PC-3 (cell line): Measurements from ENCODE around the gene IPMK.

ENCODE experiments used
- EZH2 ChIP-seq: fragments of 300-600 bp; sonication (generic); IDR thresholded peaks from one replicate; pipeline ENCODE4 v1.6.1; 2017; ENCODE audit warnings: antibody characterized with exemption, mild to moderate bottlenecking, low read length; ENCODE audit not compliant: unreplicated experiment
- EZH2phosphoT487 ChIP-seq: fragments of 300-600 bp; sonication (generic); IDR thresholded peaks from 2 replicates; pipeline ENCODE4 v1.6.1; 2018; ENCODE audit warnings: mild to moderate bottlenecking, antibody characterized with exemption, low read length, borderline replicate concordance
- TF ChIP-seq, protein P1 (sequence below): fragments of 300-600 bp; sonication (generic); conservative IDR thresholded peaks from 2 replicates; pipeline ENCODE4 v1.5.1; 2017; ENCODE audit warnings: antibody characterized with exemption, low read depth, mild to moderate bottlenecking, low read length

DNA sequence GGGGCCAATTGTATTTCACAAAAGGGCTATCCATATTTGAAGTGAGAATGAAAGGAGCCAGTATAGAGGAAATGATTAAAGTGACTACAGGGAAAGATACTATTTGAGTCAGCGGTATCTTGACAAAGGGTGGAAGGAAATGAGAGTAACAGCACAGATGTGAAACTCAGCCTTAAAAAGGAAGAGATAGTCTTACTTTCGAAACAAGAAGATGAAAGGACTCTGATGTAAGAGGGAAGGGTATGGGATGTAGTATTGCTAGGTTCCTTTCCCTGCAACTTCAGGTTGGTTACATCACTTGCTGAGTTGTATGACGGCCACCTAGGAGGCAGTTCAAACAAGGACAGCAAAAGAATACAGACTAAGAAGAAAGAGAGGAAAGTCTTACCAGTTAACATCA lies 14.9 kb upstream of the IPMK start:
- no peak for TF ChIP-seq EZH2
- TF ChIP-seq, protein P1, sequence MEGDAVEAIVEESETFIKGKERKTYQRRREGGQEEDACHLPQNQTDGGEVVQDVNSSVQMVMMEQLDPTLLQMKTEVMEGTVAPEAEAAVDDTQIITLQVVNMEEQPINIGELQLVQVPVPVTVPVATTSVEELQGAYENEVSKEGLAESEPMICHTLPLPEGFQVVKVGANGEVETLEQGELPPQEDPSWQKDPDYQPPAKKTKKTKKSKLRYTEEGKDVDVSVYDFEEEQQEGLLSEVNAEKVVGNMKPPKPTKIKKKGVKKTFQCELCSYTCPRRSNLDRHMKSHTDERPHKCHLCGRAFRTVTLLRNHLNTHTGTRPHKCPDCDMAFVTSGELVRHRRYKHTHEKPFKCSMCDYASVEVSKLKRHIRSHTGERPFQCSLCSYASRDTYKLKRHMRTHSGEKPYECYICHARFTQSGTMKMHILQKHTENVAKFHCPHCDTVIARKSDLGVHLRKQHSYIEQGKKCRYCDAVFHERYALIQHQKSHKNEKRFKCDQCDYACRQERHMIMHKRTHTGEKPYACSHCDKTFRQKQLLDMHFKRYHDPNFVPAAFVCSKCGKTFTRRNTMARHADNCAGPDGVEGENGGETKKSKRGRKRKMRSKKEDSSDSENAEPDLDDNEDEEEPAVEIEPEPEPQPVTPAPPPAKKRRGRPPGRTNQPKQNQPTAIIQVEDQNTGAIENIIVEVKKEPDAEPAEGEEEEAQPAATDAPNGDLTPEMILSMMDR = no peak
- no peak for TF ChIP-seq EZH2phosphoT487
